ENCODE results near the gene TCERG1L. TPM values are rescaled to one million over a fixed set of nuclear protein-coding genes. Genes with fewer than 3 reads are reported as not detected.

The TCERG1L gene
- polyA plus RNA-seq, 1 donor from 2014 or later = 0.53 TPM

DNA sequence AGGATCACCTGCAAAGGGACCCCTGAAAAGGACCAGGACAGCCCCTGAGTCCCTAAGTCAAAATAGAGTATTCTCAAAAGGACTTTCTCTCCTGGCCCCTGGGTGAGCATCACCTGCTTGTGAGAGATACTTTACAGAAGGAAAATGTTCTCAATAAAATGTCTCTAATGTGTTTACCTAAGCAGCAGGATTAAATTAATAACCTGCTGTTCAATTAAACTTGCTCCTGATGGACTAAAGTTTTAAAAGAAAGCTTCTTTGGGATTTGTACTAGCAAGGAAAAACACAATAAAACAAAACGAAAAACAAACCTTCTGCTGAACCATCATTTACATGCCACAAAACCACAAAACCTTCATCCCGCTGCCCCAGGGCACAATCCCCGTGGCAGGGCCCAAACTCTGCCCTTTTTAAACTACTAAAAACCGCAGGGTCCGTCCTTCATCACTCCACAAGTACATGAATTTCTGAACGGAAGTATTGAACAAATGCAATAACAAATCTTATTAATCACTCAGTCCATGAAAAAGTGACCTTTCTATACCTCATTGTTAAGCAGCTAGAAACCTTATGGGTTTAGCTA lies 197.7 kb downstream of the TCERG1L start:
- Histone ChIP-seq H3K27me3 (ENCODE audit: insufficient read depth, low read depth, low read length) (no peaks in the 10 kb centered on the region), H3K27ac (ENCODE audit: low read length) (no peak overlapping the region), H3K9ac (ENCODE audit: low read length) (no peak overlapping the region), H2AFZ (ENCODE audit: low read depth, low read length) (no peak overlapping the region), H3K36me3 (ENCODE audit: insufficient read depth, low read length) (no peaks in the 10 kb centered on the region), H3K4me3 (ENCODE audit: low read length) (no peak overlapping the region), H3K4me2 (ENCODE audit: low read length) (no peak overlapping the region), H4K20me1 (ENCODE audit: insufficient read depth) (no peaks in the 10 kb centered on the region), H3F3A (ENCODE audit: insufficient read depth, low read length, poor library complexity, severe bottlenecking) (no peaks in the 10 kb centered on the region), H3K9me3 (ENCODE audit: low read length) (no peaks in the 10 kb centered on the region), H3K79me2 (replicated peaks; ENCODE audit: insufficient read depth, low read length) (no peaks in the 10 kb centered on the region), H3K9me2 (ENCODE audit: insufficient read depth, low read length) (no peaks in the 10 kb centered on the region)
- no peak for TF ChIP-seq SMC3 (conservative IDR thresholded peaks at IDR 0.05; ENCODE audit: poor library complexity)

DNA sequence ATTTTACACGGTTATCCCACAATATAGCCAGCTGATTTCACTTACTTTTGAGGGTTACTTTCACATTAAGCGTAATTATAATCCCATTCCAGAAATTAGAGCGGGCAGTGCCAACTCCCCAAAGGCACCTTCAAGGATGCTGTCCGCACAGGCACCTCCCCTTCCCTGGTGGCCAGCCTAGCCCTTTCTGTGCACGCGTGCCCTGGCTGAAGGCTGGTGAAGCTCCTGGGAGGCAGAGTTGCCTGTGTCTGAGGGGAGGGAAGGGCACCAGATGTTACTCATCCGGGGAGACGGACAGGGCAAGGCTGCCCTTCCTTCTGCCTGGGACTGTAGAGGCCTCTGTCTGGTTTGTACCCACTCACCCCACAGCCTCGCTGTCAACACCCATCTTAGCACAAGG lies 198.4 kb downstream of the TCERG1L start:
- Histone ChIP-seq H3K4me3 (ENCODE audit: low read length) (no peak overlapping the region), H3K4me2 (ENCODE audit: low read length) (no peak overlapping the region), H3F3A (ENCODE audit: insufficient read depth, low read length, poor library complexity, severe bottlenecking) (no peaks in the 10 kb centered on the region), H3K36me3 (ENCODE audit: insufficient read depth, low read length) (no peaks in the 10 kb centered on the region), H2AFZ (ENCODE audit: low read depth, low read length) (no peak overlapping the region), H3K9ac (ENCODE audit: low read length) (no peak overlapping the region), H3K27ac (ENCODE audit: low read length) (no peak overlapping the region), H3K79me2 (replicated peaks; ENCODE audit: insufficient read depth, low read length) (no peaks in the 10 kb centered on the region), H3K9me3 (ENCODE audit: low read length) (no peaks in the 10 kb centered on the region), H3K27me3 (ENCODE audit: insufficient read depth, low read depth, low read length) (no peaks in the 10 kb centered on the region), H3K9me2 (ENCODE audit: insufficient read depth, low read length) (no peaks in the 10 kb centered on the region), H4K20me1 (ENCODE audit: insufficient read depth) (no peaks in the 10 kb centered on the region)
- TF ChIP-seq SMC3 (conservative IDR thresholded peaks at IDR 0.05; ENCODE audit: poor library complexity) = no peak
- no peak for TF ChIP-seq EP300 (conservative IDR thresholded peaks at IDR 0.05; ENCODE audit: poor library complexity, severe bottlenecking)
- TF ChIP-seq TAF1 (IDR thresholded peaks at IDR 0.05; ENCODE audit: low read depth) = no peak
- TF ChIP-seq EZH2 (IDR thresholded peaks at IDR 0.05; ENCODE audit: borderline replicate concordance, insufficient read depth, low read length, poor library complexity, severe bottlenecking) = no peak
- TF ChIP-seq, protein P1, sequence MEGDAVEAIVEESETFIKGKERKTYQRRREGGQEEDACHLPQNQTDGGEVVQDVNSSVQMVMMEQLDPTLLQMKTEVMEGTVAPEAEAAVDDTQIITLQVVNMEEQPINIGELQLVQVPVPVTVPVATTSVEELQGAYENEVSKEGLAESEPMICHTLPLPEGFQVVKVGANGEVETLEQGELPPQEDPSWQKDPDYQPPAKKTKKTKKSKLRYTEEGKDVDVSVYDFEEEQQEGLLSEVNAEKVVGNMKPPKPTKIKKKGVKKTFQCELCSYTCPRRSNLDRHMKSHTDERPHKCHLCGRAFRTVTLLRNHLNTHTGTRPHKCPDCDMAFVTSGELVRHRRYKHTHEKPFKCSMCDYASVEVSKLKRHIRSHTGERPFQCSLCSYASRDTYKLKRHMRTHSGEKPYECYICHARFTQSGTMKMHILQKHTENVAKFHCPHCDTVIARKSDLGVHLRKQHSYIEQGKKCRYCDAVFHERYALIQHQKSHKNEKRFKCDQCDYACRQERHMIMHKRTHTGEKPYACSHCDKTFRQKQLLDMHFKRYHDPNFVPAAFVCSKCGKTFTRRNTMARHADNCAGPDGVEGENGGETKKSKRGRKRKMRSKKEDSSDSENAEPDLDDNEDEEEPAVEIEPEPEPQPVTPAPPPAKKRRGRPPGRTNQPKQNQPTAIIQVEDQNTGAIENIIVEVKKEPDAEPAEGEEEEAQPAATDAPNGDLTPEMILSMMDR (IDR thresholded peaks at IDR 0.05; ENCODE audit: poor library complexity, severe bottlenecking) = no peak
- no peak for TF ChIP-seq MXI1 (conservative IDR thresholded peaks at IDR 0.05; ENCODE audit: poor library complexity, severe bottlenecking)
- TF ChIP-seq, protein P2, sequence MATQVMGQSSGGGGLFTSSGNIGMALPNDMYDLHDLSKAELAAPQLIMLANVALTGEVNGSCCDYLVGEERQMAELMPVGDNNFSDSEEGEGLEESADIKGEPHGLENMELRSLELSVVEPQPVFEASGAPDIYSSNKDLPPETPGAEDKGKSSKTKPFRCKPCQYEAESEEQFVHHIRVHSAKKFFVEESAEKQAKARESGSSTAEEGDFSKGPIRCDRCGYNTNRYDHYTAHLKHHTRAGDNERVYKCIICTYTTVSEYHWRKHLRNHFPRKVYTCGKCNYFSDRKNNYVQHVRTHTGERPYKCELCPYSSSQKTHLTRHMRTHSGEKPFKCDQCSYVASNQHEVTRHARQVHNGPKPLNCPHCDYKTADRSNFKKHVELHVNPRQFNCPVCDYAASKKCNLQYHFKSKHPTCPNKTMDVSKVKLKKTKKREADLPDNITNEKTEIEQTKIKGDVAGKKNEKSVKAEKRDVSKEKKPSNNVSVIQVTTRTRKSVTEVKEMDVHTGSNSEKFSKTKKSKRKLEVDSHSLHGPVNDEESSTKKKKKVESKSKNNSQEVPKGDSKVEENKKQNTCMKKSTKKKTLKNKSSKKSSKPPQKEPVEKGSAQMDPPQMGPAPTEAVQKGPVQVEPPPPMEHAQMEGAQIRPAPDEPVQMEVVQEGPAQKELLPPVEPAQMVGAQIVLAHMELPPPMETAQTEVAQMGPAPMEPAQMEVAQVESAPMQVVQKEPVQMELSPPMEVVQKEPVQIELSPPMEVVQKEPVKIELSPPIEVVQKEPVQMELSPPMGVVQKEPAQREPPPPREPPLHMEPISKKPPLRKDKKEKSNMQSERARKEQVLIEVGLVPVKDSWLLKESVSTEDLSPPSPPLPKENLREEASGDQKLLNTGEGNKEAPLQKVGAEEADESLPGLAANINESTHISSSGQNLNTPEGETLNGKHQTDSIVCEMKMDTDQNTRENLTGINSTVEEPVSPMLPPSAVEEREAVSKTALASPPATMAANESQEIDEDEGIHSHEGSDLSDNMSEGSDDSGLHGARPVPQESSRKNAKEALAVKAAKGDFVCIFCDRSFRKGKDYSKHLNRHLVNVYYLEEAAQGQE (IDR thresholded peaks at IDR 0.05; ENCODE audit: borderline replicate concordance) = no peak
- TF ChIP-seq RAD21 (conservative IDR thresholded peaks at IDR 0.05) = no peak
- no peak for TF ChIP-seq POLR2AphosphoS5 (IDR thresholded peaks at IDR 0.05)
